DND-41 (cell line): ENCODE results near the gene MB.

Source experiments
- EZH2 ChIP-seq: IDR thresholded peaks from 3 replicates; pipeline ENCODE4 v1.6.1; 2012; ENCODE audit warnings: borderline replicate concordance, low read depth, mild to moderate bottlenecking, moderate library complexity, low read length, inconsistent platforms; ENCODE audit not compliant: severe bottlenecking
- TF ChIP-seq, protein P1 (sequence below): IDR thresholded peaks from 2 replicates; pipeline ENCODE4 v1.5.1; 2012; ENCODE audit warnings: borderline replicate concordance, low read length, moderate library complexity, mild to moderate bottlenecking; ENCODE audit not compliant: poor library complexity, severe bottlenecking; ENCODE audit errors: extremely low read depth

DNA sequence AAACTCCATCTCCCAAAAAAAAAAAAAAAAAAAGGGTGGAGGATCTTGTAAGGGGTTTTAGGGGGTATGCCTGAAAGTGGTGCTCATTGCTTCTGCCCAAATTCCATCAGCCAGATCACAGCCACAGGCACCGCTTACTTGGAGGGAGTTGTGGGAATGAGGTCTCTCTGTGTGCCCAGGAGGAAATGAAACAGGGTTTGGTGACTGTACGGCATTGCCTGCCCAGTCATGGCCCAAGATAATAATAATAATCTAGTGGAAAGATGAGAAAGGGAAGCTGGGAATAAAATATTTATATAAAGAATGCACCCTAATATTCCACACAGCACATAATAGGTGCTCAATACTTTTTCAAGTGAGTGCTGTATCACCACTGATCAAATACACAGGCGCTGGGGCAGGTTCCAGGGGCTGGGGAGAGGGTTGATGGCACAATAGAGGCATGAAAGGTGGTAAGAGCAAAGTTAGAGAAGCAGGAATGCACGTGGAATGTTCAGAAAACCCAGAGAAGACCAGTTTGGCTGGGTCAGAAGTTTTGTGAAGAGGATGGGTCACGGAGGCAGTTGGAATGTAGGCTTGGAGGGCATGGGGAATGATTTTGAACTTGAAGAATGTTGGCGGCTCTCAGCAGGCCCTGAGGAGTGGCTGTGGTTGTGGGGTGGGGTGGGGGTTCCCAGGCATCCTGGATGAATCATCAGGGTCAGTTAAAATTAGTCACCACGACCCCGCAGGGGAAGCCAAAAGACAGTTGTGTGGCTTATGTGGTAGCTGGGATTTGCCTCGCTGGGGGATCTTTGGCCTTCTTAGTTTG is 12.5 kb upstream of the MB start:
- TF ChIP-seq, protein P1, sequence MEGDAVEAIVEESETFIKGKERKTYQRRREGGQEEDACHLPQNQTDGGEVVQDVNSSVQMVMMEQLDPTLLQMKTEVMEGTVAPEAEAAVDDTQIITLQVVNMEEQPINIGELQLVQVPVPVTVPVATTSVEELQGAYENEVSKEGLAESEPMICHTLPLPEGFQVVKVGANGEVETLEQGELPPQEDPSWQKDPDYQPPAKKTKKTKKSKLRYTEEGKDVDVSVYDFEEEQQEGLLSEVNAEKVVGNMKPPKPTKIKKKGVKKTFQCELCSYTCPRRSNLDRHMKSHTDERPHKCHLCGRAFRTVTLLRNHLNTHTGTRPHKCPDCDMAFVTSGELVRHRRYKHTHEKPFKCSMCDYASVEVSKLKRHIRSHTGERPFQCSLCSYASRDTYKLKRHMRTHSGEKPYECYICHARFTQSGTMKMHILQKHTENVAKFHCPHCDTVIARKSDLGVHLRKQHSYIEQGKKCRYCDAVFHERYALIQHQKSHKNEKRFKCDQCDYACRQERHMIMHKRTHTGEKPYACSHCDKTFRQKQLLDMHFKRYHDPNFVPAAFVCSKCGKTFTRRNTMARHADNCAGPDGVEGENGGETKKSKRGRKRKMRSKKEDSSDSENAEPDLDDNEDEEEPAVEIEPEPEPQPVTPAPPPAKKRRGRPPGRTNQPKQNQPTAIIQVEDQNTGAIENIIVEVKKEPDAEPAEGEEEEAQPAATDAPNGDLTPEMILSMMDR, result no peak
- no peak for TF ChIP-seq EZH2
